Transverse colon (tissue), 4 donors: ENCODE results near the gene CD2BP2. TPM values are rescaled to one million over a fixed set of nuclear protein-coding genes. Genes with fewer than 3 reads are reported as not detected.

ENCODE experiments used
- DNase-seq: peaks from one replicate; pipeline ENCODE4 v3.0.0-alpha.2; 2019
- H3K27ac ChIP-seq, 4 donors: fragments of 200-600 bp; sonication (generic); 2 replicates each; pipeline ENCODE4 v1.5.1; 2016 to 2018; ENCODE audit warnings: inconsistent platforms in 4 of 4
- H3K27me3 ChIP-seq: fragments of 200-600 bp; sonication (generic); 2 replicates; pipeline ENCODE4 v1.5.1; 2017; ENCODE audit warnings: inconsistent platforms
- H3K36me3 ChIP-seq, 4 donors: fragments of 200-600 bp; sonication (generic); 2 replicates each; pipeline ENCODE4 v1.5.1; 2017 to 2019; ENCODE audit warnings: inconsistent platforms in 4 of 4
- H3K4me1 ChIP-seq, 4 donors: fragments of 200-600 bp; sonication (generic); 2 replicates each; pipeline ENCODE4 v1.5.1; 2017 to 2020; ENCODE audit warnings: inconsistent platforms in 4 of 4
- H3K4me3 ChIP-seq, 4 donors: fragments of 200-600 bp; sonication (generic); 1 replicate in 1 of 4; 2 replicates in 3 of 4; pipeline versions ENCODE4 v1.5.1 to v1.6.1; 2017 to 2019; ENCODE audit warnings: inconsistent platforms in 4 of 4
- H3K9me3 ChIP-seq, 2 donors: fragments of 200-600 bp; sonication (generic); 2 replicates each; pipeline ENCODE4 v1.5.1; 2017 to 2019; ENCODE audit warnings: inconsistent platforms in 2 of 2
- EP300 ChIP-seq: sonication (generic); formaldehyde crosslinking; IDR thresholded peaks from one replicate; pipeline ENCODE4 v1.6.1; 2017; ENCODE audit warnings: antibody characterized with exemption, low read depth
- POLR2A ChIP-seq: fragments of 450-650 bp; IDR thresholded peaks from one replicate; pipeline ENCODE4 v1.6.1; 2016; ENCODE audit warnings: antibody characterized with exemption, mild to moderate bottlenecking, moderate library complexity
- POLR2AphosphoS5 ChIP-seq, 3 donors: sonication (generic); formaldehyde crosslinking; IDR thresholded peaks; one replicate each; pipeline ENCODE4 v1.6.1; 2016; ENCODE audit warnings: antibody characterized with exemption in 3 of 3
- WGBS, 2 donors: methylation state at CpG; one replicate each; pipeline ENCODE4 v1.1.5; 2018; ENCODE audit warnings: low coverage in 1 of 2; 5-methylcytosine and 5-hydroxymethylcytosine counted together
- in situ Hi-C, 4 donors: fragments of 200-750 bp; cut with MboI; loops; one replicate each; pipeline versions ENCODE4 v1.15.0 to v1.15.1; 2017; ENCODE audit warnings: low sequenced_read_pairs in 3 of 4, low pct_ligation_motif_present in 1 of 4, low pct_unique_long_range_greater_than_20kb in 1 of 4
- intact Hi-C: fragments of 100-400 bp; cut with DNase I; formaldehyde crosslinking; loops from one replicate; pipeline ENCODE4 v1.15.1; 2023; ENCODE audit warnings: low total_unique reads
- total RNA-seq, 4 donors: library from RNA; depleted of rRNA; stranded (reverse); fragments of >200 nt; gene quantifications; one replicate each; pipeline ENCODE4 v1.1.0, GENCODE V29; 2016
- TF ChIP-seq, protein P1 (sequence below), 5 experiments: fragments of 200-600 bp in 3 of 5; fragments of 450-650 bp in 2 of 5; sonication (generic) in 3 of 5; IDR thresholded peaks; 1 replicate in 2 of 5; 2 replicates in 3 of 5; pipeline ENCODE4 v1.5.1; 2016 to 2017; ENCODE audit warnings: antibody characterized with exemption in 5 of 5, inconsistent platforms in 3 of 5, mild to moderate bottlenecking in 2 of 5, moderate library complexity in 1 of 5

CD2BP2 gene
- total RNA-seq, 4 donors from 2014 or later, result 25.8 to 41.1 (median 33.0) TPM

DNA sequence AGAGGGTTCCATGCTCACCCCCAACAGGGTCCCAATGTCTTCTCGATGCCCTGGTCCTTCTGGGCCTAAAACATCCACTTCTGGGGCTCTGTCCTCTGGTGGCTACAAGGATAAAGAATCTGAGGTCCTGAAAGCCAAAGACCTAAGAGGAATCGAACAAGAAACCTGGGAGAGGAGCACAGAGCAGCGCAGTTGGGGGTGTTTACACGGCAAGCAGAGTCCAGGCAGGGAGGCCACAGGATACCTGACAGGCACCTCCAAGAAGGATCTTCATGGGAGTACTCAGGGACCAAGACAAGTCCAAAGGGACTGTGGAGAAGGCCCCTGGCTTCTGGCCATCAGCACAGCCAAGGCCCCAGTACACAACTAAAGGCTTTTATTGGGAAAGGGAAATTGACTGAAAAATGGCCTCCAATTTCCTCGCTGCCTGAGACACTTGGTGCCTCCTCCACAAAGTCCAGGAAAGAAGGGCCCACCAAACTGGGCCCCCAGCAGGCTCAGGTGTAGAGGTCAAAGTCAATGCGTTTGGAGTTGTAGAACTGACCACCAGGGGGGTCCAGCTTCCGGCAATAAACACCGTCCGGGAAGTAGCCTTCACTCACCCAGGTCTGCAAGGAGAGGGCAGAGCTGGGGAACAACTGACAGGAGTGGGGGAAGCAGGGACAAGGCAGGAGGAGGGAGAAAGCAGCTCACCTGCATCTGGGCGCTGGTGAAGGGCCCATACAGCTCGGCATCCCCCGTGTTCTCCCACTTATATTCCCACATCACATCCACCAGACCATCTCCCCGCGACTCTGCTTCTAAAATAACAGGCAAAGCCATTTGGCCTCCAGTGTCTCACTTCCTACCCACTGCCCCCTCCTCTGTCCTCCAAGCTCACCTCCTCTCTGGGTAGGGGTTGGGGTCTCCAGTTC, 2.4 kb downstream of the CD2BP2 start:
- no peak overlapping the region for H3K4me3 ChIP-seq
- H3K27ac ChIP-seq, result peak overlapping the region; percentile 64 to 99 (median 96)
- intact Hi-C loops (loop anchor here (5.0 kb wide), 1 partner anchor 1205 kb away; no protein-coding TSS in a partner anchor), in situ Hi-C loops (no loop called here)
- DNase-seq, result peak; percentile 7
- peaks cover 0 to 21% (median 10%) of the 10 kb centered on the region in 4 donors for H3K36me3 ChIP-seq
- TF ChIP-seq POLR2A (no peak), POLR2AphosphoS5 (IDR thresholded peaks at IDR 0.05) (no peak), EP300 (no peak)
- TF ChIP-seq, protein P1, sequence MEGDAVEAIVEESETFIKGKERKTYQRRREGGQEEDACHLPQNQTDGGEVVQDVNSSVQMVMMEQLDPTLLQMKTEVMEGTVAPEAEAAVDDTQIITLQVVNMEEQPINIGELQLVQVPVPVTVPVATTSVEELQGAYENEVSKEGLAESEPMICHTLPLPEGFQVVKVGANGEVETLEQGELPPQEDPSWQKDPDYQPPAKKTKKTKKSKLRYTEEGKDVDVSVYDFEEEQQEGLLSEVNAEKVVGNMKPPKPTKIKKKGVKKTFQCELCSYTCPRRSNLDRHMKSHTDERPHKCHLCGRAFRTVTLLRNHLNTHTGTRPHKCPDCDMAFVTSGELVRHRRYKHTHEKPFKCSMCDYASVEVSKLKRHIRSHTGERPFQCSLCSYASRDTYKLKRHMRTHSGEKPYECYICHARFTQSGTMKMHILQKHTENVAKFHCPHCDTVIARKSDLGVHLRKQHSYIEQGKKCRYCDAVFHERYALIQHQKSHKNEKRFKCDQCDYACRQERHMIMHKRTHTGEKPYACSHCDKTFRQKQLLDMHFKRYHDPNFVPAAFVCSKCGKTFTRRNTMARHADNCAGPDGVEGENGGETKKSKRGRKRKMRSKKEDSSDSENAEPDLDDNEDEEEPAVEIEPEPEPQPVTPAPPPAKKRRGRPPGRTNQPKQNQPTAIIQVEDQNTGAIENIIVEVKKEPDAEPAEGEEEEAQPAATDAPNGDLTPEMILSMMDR (IDR thresholded peaks at IDR 0.05), result no peak
- 89 to 100% methylated on average over 1 to 14 of the region's 14 CpGs for WGBS, 2 donors
- no peaks in the 10 kb centered on the region for H3K27me3 ChIP-seq
- no peaks in the 10 kb centered on the region for H3K9me3 ChIP-seq
- H3K4me1 ChIP-seq, result peaks cover 28 to 49% (median 32%) of the 10 kb centered on the region in 4 donors

DNA sequence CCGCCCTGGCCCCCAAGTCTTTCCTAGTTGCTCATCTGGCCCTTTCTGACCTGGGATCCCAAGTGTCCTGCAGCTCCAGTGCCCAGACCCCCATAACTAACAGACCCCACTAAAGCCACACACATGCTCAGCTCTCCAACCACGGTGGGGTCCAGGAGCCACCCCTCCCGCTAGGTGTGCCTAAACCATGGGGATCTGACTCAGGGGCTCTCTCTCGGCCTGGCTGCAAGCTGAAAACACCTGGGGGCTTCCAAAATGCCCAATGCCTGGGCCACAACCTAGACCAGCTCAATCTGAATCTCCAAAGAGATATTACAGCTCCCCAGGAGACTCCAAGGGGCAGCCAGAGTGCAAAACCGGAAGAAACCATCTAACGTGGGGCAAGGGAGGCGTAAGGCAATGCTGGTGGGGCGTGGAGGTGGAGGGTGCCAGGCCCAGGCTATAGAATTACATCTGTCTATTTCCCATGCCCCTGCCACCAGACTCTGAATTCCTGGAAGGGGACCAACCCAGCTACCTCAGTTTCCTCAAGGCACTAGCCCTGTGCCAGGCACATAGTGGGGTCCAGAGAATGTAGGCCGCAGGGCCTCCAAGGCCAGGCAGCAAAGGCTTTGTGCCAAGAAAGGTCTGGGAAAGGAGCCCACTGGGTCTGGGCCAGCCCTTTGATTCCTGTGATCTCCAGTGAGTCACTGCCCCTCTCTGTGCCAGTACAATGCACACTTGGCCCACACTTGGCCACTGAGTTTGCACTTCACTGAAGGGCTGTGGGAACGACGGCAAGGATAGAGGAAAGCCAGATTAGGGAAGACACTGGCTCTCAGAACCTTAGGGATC, 3.3 kb downstream of the CD2BP2 start:
- in situ Hi-C loops (no loop called here), intact Hi-C loops (loop anchor here (5.0 kb wide), 1 partner anchor 1205 kb away; no protein-coding TSS in a partner anchor)
- TF ChIP-seq EP300, result no peak
- TF ChIP-seq POLR2AphosphoS5 (IDR thresholded peaks at IDR 0.05), result peak; percentile 29 to 69 (median 68)
- Histone ChIP-seq H3K9me3 (no peaks in the 10 kb centered on the region), H3K27me3 (no peaks in the 10 kb centered on the region), H3K27ac (peak overlapping the region; percentile 64 to 99 (median 96)), H3K4me3 (no peak overlapping the region), H3K36me3 (peaks cover 0 to 21% (median 10%) of the 10 kb centered on the region in 4 donors), H3K4me1 (peaks cover 28 to 46% (median 32%) of the 10 kb centered on the region in 4 donors)
- WGBS, 2 donors, result 74% methylated on average over 11 of the region's 11 CpGs; no CpG with 5 or more reads in 1 of the 2 donors
- DNase-seq, result peak; percentile 61

DNA sequence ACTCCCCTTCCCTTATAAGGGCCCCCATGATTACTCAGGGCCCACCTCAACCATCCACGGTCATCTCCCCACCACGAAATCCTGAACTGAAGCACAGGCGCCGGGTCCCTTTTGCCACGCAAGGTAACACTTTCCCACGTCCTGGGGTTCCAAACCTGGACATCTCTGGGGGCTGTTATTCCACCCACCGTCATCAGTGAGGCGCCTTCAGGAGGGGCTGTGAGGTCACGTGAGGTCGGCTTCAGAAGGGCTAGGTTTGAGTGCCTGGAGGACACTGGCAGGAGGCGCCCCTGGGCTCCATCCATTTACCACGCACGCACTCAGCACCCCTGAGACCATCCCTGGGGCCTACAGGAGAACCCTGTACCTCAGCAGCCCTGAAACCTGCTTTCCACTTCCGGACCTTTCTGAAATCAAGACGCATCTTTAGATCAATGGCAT, 4.1 kb downstream of the CD2BP2 start:
- H3K27me3 ChIP-seq, result no peaks in the 10 kb centered on the region
- no peaks in the 10 kb centered on the region for H3K9me3 ChIP-seq
- in situ Hi-C loops, result no loop called here
- H3K4me1 ChIP-seq, result peaks cover 20 to 38% (median 25%) of the 10 kb centered on the region in 4 donors
- H3K36me3 ChIP-seq, result peaks cover 0 to 21% (median 10%) of the 10 kb centered on the region in 4 donors
- peak overlapping the region in 2 of 4 donors; percentile 43 to 98 for H3K27ac ChIP-seq
- intact Hi-C loops, result loop anchor here (5.0 kb wide), 1 partner anchor 1204 kb away; no protein-coding TSS in a partner anchor
- WGBS, 2 donors, result 86% methylated on average over 15 of the region's 15 CpGs; no CpG with 5 or more reads in 1 of the 2 donors
- no peak for DNase-seq
- TF ChIP-seq EP300, result no peak
- H3K4me3 ChIP-seq, result no peak overlapping the region

DNA sequence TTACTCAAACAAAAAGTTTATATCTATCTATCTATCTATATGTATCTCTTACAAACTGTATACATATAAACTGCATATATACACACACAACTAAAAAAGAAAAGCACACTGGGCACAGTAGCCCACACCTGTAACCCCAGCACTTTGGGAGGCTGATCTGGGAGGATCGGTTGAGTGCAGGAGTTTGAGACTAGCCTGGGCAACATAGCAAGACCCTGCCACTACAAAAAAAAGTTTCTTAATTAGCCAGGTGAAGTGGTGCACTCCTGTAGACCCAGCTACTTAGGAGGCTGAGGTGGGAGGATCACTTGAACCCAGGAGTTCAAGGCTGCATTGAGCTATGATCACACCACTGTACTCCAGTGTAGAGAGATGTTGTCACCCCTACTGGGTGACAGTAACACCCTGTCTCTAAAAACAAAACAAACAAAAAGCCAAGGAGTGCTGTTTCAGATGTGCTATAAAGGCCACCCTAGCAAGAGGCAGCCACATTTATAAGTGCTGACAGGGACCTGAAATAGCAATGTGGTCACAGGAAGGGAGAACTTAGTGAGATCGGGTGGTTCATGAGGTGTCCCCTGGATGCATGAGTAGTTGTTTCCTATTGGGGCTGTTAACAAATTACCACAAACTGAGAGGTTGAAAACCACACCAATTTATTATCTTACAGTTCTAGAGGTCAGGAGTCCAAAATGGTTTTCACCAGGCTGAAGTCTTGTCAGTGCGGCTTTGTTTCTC, 4.8 kb downstream of the CD2BP2 start:
- peak; percentile 2 for DNase-seq
- in situ Hi-C loops, result no loop called here
- 71 to 81% methylated on average over 2 to 3 of the region's 3 CpGs for WGBS, 2 donors
- Histone ChIP-seq H3K36me3 (peaks cover 0 to 21% (median 10%) of the 10 kb centered on the region in 4 donors), H3K4me1 (peaks cover 19 to 33% (median 23%) of the 10 kb centered on the region in 4 donors), H3K9me3 (no peaks in the 10 kb centered on the region), H3K27me3 (no peaks in the 10 kb centered on the region), H3K27ac (peak overlapping the region in 1 of 4 donors; percentile 4), H3K4me3 (no peak overlapping the region)
- intact Hi-C loops, result loop anchor here (5.0 kb wide), 1 partner anchor 1203 kb away; no protein-coding TSS in a partner anchor
- peak in 2 of 3 donors; percentile 8 to 18 for TF ChIP-seq POLR2AphosphoS5 (IDR thresholded peaks at IDR 0.05)
- TF ChIP-seq, protein P1 (IDR thresholded peaks at IDR 0.05), result no peak
